Heart left ventricle (tissue), 13 donors: ENCODE results near the gene WDR36.

Experiments
- CTCF ChIP-seq, 12 donors: fragments of 200-600 bp; sonication (generic) in 4 of 12; IDR thresholded peaks; one replicate each; pipeline versions ENCODE4 v1.5.0 to v1.8.0; 2018 to 2022; ENCODE audit warnings: antibody characterized with exemption in 12 of 12, mild to moderate bottlenecking in 5 of 12
- POLR2A ChIP-seq, 2 donors: fragments of 450-650 bp; IDR thresholded peaks; one replicate each; pipeline ENCODE4 v1.6.1; 2017; ENCODE audit warnings: antibody characterized with exemption in 2 of 2, mild to moderate bottlenecking in 2 of 2, moderate library complexity in 2 of 2
- donor health status: ischemic (EF 13 %, LVEDD 7.1; RV severe dilation, severe dysfunction).
- donor health status: DM: no; HTN: yes; CAD: no.
- donor health status: DM: no; HTN: no; CAD: no.
- donor health status: ischemic (EF 25% LVEDD 6.9; RV normal size, moderate dysfunction).
- donor health status: ischemic (EF 25% LVEDD 5.7; RV mildly dilated, moderate dysfunction).
- donor health status: ischemic (EF 35%, LVEDD 5.7; RV mildly dilated, moderate dysfunction).
- donor health status: nonischemic (EF 11% LVEDD 7.7; RV severe dilation, severe dysfunction).
- donor health status: DM: yes; HTN: yes; CAD: no.
- donor health status: PGD.
- donor health status: ischemic (EF 29% LVEDD 5.4; RV normal size, mild dysfunction).
- donor health status: nonischemic (EF 23%, LVEDD 6.1; RV moderate dilation, normal function).

GRCh38 chr5:111126896-111127295 is 34.7 kb downstream of the WDR36 start:
- TF ChIP-seq CTCF (IDR thresholded peaks at IDR 0.05) (no peak), POLR2A (IDR thresholded peaks at IDR 0.05) (no peak)
